Measurements from ENCODE around the gene CLN6.
"Not testable (repeated sequence)": the region's sequence is repeated elsewhere in the genome, so short reads cannot be mapped to it uniquely, and the experiment has no call there.

CLN6 gene

DNA sequence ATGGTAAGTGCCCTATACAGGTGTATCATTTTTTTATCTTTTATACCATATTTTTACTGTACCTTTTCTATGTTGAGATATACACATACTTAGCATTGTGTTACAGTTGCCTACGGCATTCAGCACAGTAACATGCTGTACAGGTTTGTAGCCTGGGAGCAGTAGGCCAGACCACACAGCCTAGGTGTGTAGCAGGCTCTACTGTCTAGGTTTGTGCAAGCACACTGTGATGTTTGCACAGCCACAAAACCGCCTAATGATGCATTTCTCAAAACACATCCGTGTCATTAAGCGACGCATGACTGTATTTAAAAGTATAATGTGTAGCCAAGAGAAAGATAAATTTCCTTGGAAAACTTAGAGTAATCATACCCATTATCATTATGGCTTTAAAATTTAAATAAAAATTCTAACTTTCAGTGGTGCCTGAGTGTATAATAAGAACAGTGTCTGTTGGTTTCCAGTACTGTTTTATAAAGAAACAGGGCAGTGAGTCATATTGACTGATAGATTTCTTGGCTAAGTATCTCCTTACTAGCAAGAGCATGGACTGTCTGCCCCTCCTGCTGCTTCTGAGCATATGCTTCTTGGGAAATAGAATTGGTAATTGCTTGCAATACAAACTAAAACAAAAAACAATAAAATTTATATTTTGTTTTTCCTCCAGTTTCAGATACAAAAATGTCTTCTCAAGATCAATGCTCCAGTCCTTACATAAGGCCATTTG is 42.7 kb downstream of the CLN6 start:
- DNase-seq = no peak

DNA sequence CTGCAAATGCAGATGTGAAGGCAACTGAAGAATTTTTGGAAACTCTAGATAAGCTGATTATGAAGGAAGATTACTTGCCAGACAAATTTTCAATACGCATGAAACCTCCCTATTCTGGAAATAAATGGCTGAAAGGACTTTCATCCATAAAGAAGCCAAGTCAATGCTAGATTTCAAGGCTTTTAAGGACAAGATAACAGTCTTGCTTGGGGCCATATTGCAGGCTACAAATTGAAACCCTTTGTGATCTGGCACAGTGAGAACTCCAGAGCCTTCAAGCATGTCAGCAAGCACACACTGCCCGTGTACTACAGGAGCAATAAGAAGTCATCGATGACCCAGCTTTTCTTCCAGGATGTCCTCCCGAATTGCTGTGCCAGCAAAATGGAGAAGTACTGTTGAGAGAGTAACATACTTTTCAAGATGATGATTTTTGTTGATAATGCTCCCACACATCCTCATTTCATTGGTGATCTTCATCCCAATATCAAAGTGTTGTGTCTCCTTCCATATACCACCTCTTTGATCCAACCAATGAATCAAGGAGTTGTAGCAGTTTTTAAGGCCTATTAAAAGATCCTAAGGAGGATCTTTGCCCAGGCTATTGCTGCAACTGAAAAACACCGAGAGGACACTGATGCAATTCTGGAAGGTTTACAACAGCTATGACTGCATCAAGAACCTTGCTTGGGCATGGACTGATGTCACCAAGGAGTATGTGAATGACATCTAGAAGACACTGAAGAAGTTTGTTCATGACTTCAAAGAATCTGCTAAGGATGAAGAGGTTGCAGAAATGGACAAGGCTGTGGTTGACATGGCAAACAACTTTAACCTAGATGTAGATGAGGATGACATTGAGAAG is 44.7 kb downstream of the CLN6 start:
- DNase-seq = no peak

DNA sequence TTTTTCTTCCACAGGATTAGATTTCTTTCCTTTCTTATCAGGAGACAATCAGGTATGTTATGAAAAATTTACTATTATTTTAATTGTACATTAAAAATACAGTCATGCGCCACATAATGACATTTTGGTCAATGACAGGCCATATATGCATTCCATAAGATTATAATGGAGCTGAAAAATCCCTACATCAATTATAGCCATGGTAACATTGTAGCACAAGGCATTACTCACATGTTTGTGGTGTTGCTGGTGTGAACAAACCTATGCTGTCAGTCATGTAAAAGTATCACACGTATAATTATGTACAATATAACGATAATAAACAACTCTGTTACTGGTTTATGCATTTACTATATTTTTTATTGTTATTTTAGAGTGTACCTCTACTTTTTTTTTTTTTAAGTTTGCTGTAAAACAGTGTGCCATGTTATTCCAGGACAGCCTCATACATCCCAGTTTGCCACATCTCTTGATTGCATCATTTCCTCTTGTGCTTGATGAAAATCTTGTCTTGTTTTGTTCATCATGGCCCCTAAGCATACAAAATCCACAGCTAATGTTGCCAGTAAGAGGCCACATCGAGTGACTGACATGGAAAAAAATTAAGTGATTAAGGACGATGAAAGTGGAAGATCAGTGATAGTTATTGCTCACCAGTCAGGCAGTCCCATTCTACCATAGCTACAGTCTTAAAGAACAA is 45.8 kb downstream of the CLN6 start:
- DNase-seq = no peak

DNA sequence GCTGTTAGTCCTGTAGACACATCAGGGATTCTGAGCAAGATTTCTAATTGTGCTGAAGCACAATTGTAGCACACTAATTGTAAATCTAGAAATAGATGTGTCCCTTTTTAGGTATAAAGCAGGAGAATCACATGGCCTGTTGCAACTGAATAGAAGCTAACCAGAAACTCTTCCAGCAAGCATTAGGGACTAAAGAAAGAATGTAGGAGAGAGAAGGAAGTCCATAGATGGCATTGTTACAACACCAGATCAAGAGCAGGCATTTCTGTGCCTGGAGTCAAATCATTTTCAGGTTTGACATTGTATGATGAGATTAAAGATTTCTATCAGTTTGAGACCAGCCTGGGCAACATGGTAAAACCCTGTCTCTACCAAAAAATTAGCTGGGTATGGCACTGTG is 51.8 kb downstream of the CLN6 start:
- no peak for DNase-seq

DNA sequence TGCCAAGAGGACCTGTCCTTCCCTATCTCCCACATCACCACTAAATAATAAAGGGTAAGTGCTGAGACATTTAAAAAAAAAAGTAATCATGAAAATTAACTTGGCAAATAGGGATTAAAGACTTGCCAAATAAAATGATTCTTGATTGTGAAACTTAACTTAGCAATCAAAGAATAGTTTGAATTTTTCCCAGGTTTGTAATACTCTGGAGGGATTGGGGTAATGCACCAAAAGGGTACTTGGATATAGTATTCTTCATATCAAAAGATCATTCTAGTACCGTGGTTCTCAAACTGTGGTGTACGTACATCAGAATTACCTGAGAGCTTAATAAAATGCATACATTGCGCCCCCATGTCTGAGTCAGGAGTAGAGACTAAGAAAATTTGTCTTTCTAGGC is 52.9 kb downstream of the CLN6 start:
- DNase-seq = no peak

DNA sequence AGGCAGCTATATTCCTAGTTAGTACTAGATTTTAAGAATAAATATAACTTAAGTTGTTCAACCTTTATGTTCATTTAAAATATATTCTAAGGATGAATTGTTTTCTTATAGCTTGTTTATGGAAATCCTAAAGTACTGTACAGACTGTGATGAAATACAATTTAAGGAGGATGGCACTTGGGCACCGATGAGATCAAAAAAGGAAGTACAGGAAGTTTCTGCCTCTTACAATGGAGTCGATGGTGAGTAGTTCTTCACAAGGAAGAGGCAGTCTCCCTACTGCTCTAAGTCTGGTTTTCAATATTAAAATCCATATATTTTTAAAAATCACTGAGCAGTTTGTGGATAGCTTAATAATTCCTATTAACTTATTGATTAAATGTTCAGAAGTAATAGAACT is 54.0 kb downstream of the CLN6 start:
- DNase-seq = no peak

DNA sequence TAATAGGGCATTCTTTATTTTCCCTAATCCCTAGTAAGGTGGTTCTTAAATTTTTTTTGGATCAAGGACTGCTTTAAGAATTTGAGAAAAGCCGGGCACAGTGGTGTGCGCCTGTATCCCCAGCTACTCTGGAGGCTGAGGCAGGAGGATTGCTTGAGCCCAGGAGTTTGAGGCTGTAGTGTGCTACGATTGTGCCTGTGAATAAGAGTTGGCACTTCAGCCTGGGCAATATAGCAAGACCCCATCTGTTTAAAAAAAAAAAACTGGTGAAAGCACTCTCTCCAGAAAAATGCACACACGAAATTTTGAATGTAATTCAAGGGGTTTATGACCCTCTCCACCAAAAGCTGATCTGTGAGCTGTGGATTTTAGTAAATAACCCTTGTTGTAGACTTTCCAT is 56.4 kb downstream of the CLN6 start:
- no peak for DNase-seq

DNA sequence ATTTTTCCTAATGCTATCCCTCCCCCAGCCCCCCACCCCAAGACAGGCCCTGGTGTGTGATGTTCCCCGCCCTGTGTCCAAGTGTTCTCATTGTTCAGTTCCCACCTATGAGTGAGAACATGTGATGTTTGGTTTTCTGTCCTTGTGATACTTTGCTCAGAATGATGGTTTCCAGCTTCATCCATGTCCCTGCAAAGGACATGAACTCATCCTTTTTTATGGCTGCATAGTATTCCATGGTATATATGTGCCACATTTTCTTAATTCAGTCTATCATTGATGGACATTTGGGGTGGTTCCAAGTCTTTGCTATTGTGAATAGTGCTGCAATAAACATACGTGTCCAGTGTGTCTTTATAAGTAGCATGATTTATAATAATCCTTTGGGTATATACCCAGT is 57.5 kb downstream of the CLN6 start:
- not testable (repeated sequence) for DNase-seq

DNA sequence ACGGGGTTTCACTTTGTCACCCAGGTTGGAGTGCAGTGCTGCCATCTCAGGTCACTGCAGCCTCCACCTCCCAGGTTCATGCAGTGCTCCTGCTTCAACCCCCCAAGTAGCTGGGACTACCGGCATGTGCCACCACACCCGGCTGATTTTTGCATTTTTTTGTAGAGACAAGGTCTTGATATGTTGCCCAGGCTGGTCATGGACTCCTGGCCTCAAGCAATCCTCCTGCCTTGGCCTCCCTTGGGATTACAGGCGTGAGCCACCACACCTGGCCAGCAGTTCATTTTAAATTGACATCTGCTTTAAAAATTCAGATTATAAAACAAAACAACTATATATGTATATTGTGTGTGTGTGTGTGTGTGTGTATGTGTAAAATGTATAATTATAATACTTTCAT is 62.7 kb downstream of the CLN6 start:
- no peak for DNase-seq

DNA sequence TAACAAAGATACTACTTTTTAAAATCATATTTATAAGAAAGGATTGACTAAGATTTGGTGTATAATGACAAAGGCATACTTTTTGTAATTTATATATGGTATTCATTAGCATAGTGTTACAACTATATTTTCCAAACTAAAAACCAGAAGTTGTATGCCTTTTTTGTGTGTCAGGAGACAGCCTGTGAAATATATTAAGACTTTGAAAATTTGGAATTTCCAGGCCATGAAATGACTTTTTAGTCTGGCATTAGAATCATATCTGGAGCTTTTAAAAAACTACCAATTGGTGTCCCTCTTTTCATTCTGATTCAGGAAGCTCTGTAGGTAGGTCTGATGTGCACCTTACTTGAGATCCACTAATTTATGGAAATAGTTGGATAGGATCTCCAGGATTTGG is 66.3 kb downstream of the CLN6 start:
- DNase-seq = no peak

DNA sequence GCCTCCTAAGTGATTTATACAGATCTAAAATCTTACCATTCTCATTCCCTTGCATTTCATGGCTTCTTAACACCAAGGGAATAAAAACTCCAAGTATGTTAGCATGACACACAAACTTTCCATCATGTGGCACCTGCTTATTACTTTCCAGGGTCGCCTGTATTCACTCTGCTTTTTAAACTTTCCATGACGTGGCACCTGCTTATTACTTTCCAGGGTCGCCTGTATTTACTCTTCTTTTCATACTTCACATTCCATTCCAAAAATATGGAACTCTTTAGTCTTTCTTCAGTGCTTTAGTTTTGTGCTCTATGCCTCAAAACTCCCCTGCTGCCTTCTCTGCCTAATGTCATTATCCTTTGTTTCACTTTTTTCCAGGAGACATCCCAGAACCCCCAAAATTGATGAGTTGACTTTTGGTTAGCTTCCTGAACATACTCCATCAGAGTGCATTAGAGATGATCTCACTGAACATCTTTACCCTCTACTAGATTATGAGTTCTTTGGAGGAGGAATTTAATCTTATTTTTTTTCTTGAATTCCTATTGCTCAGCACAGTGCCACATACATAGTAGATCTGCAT is 71.4 kb downstream of the CLN6 start:
- DNase-seq = no peak

DNA sequence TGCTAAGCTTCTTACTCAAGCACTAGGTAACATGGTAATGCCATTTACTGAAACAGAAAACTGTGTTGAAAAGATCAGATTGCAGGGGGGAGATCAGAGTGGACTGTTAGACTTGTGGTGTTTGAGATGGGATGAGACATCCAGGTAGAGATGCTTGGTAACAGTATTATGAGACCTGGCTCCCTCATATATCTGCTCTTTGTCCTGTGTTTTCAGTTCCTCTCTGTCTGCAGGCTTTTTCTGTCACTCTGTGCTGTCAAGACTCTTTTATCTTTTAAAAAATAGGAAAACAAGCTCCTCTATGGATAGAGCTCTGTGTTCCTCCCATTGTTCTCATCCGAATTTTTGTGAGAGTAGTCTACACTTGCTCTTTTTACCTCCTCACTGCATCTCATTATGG is 72.5 kb downstream of the CLN6 start:
- DNase-seq = no peak
